Activated B cell treated with CpG ODN at 0.5 μM for 24 hours (primary cell): Measurements from ENCODE around the gene PDCD2. TPM values are rescaled to one million over a fixed set of nuclear protein-coding genes. Genes with fewer than 3 reads are reported as not detected.
A peak's percentile ranks its signal among the peaks of the same experiment; 100 is the strongest.

Source experiments
- ATAC-seq: fragments of 200-7000 bp; cut with Tn5 transposase; one replicate; pipeline ENCODE4 v1.10.0; 2021; ENCODE audit warnings: low read depth, mild to moderate bottlenecking, moderate library complexity
- CTCF ChIA-PET: fragments of 350-600 bp; sonication (Branson Sonifier 250); formaldehyde crosslinking; loops from one replicate; lab custom pipeline; 2021; ENCODE audit warnings: antibody characterized with exemption; lab: Charles Lee
- POLR2A ChIA-PET: fragments of 350-600 bp; sonication (Branson Sonifier 250); formaldehyde crosslinking; loops from one replicate; lab custom pipeline; 2021; ENCODE audit warnings: antibody characterized with exemption; lab: Charles Lee
- DNase-seq: peaks from one replicate; pipeline ENCODE4 v3.0.0; 2022
- H3K27ac Mint-ChIP-seq: one replicate; pipeline ENCODE4 v1.8.0; 2020; ENCODE audit warnings: mixed read lengths
- H3K27me3 Mint-ChIP-seq: one replicate; pipeline ENCODE4 v1.8.0; 2021; ENCODE audit warnings: mixed read lengths
- H3K36me3 Mint-ChIP-seq: one replicate; pipeline ENCODE4 v1.8.0; 2021; ENCODE audit warnings: low read depth, mixed read lengths
- H3K4me1 Mint-ChIP-seq: one replicate; pipeline ENCODE4 v1.8.0; 2021; ENCODE audit warnings: mixed read lengths
- H3K4me3 Mint-ChIP-seq: one replicate; pipeline ENCODE4 v1.8.0; 2020; ENCODE audit warnings: mild to moderate bottlenecking, mixed read lengths
- H3K9me3 Mint-ChIP-seq: one replicate; pipeline ENCODE4 v1.8.0; 2020; ENCODE audit warnings: mixed read lengths
- CTCF ChIP-seq: fragments of 200-600 bp; IDR thresholded peaks from one replicate; pipeline ENCODE4 v1.8.0; 2022; ENCODE audit warnings: antibody characterized with exemption, mild to moderate bottlenecking
- intact Hi-C: fragments of 100-400 bp; cut with micrococcal nuclease; formaldehyde crosslinking; loops from one replicate; pipeline ENCODE4 v1.15.1; 2024
- total RNA-seq: library from RNA; stranded (reverse); gene quantifications from 2 replicates; pipeline ENCODE4 v1.2.3, GENCODE V29; 2022

PDCD2 gene
- total RNA-seq, 1 donor from 2014 or later = 90.8 TPM

- intact Hi-C loops = no loop called here
- no peak for TF ChIP-seq CTCF
- DNase-seq (no peak), ATAC-seq (no peak)
- no peaks in the 10 kb centered on the region for H3K4me1 Mint-ChIP-seq
- H3K27me3 Mint-ChIP-seq = peaks cover 19% of the 10 kb centered on the region
- H3K4me3 Mint-ChIP-seq = no peak overlapping the region
- H3K9me3 Mint-ChIP-seq = peaks cover 11% of the 10 kb centered on the region
- ChIA-PET CTCF (no interaction called here), POLR2A (no interaction called here)
- peaks cover 3% of the 10 kb centered on the region for H3K36me3 Mint-ChIP-seq
- H3K27ac Mint-ChIP-seq = no peak overlapping the region
These were observed 12.8 kb upstream of the PDCD2 start for GRCh38 chr6:170597278-170597677.

GRCh38 chr6:170596426-170596825, 12.0 kb upstream of the PDCD2 start:
- no peak overlapping the region for H3K27ac Mint-ChIP-seq
- ATAC-seq = no peak
- peaks cover 4% of the 10 kb centered on the region for H3K36me3 Mint-ChIP-seq
- POLR2A ChIA-PET = no interaction called here
- TF ChIP-seq CTCF = no peak
- no peak overlapping the region for H3K4me3 Mint-ChIP-seq
- DNase-seq = no peak
- intact Hi-C loops = no loop called here
- H3K9me3 Mint-ChIP-seq = peaks cover 19% of the 10 kb centered on the region
- CTCF ChIA-PET = no interaction called here
- peaks cover 22% of the 10 kb centered on the region for H3K27me3 Mint-ChIP-seq
- no peaks in the 10 kb centered on the region for H3K4me1 Mint-ChIP-seq

- no peak for ATAC-seq
- no peaks in the 10 kb centered on the region for H3K4me1 Mint-ChIP-seq
- peaks cover 20% of the 10 kb centered on the region for H3K27me3 Mint-ChIP-seq
- DNase-seq = no peak
- TF ChIP-seq CTCF = no peak
- H3K27ac Mint-ChIP-seq = no peak overlapping the region
- peaks cover 31% of the 10 kb centered on the region for H3K9me3 Mint-ChIP-seq
- peaks cover 7% of the 10 kb centered on the region for H3K36me3 Mint-ChIP-seq
- ChIA-PET CTCF (no interaction called here), POLR2A (no interaction called here)
- intact Hi-C loops = no loop called here
- no peak overlapping the region for H3K4me3 Mint-ChIP-seq
These were observed 6.3 kb upstream of the PDCD2 start for GRCh38 chr6:170590725-170591124.

DNA sequence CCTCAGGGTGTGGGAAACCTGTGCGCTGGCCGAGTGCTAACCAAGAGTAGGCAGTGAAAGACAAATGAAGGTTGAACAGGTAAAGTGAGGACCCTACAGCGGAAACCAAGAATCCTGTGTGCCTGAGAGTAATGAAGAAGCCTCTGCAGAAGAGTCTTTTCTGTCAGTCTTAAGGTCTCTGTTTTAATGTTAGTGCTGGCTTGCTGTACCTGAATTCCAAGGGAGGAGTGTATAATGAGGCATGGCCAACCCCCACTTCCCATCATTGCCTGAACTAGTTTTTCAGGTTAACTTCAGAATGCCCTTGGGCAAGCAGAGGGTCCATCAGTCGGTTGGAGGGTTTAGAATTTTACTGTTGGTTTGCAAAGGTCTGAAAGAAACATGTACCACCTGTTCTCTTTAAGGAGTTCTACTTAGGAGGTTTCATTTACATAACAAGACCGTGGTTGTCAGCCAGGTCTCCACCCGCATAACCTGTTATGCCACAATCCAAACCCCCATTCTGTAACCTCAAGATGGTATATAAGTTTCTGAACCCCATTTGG, 589 bp upstream of the PDCD2 start:
- DNase-seq (no peak), ATAC-seq (no peak)
- H3K27ac Mint-ChIP-seq = peak overlapping the region; percentile 94
- ChIA-PET POLR2A (interaction anchor here (1.1 to 2.0 kb wide), 3 partner anchors 32 to 883 kb away, joined by 3 to 40 read pairs (median 4); partner anchors contain the start of genes C6orf120, PSMB1, TBP and WDR27), CTCF (interaction anchor here (1.1 to 1.3 kb wide), 2 partner anchors 26 to 31 kb away, joined by 3 to 10 read pairs; partner anchors contain the start of genes PSMB1 and TBP)
- H3K4me1 Mint-ChIP-seq = peaks cover 20% of the 10 kb centered on the region
- intact Hi-C loops = loop anchor here (1.0 to 10.0 kb wide), 5 partner anchors 31 to 883 kb away; partner anchors contain the start of genes C6orf120, DYNLT2, ERMARD and FAM120B
- H3K9me3 Mint-ChIP-seq = no peaks in the 10 kb centered on the region
- peaks cover 4% of the 10 kb centered on the region for H3K27me3 Mint-ChIP-seq
- H3K4me3 Mint-ChIP-seq = peak overlapping the region; percentile 98
- no peak for TF ChIP-seq CTCF
- peaks cover 38% of the 10 kb centered on the region for H3K36me3 Mint-ChIP-seq

DNA sequence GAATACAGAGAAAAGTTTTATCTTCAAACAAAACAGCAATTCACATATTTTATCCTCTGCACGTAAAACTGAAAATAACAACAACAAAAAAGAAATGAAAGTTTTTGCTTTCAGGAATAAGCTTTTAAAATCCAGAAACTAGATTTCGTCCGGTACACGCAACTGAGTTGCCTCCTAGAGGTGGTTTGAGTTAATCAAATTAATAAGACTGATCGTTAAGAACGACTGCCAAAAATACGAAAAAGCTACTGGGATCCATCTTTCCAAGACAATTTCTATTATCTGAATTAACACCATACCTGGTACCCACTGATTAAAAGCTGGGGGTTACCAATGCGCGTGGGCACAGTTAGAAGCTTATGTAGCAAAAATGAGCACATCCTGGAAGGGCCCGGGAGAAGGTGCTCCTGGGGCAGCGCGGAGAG, 669 bp downstream of the PDCD2 start:
- Mint-ChIP-seq H3K27ac (peak overlapping the region; percentile 90), H3K27me3 (no peaks in the 10 kb centered on the region), H3K4me3 (peak overlapping the region; percentile 98), H3K4me1 (peaks cover 20% of the 10 kb centered on the region), H3K36me3 (peaks cover 48% of the 10 kb centered on the region), H3K9me3 (no peaks in the 10 kb centered on the region)
- DNase-seq (no peak), ATAC-seq (no peak)
- ChIA-PET POLR2A (interaction anchor here (0.7 to 2.0 kb wide), 6 partner anchors 15 to 882 kb away, joined by 3 to 40 read pairs (median 6); partner anchors contain the start of genes C6orf120, DYNLT2, ERMARD and PSMB1), CTCF (interaction anchor here (1.1 to 1.3 kb wide), 2 partner anchors 25 to 30 kb away, joined by 3 to 10 read pairs; partner anchors contain the start of genes PSMB1 and TBP)
- intact Hi-C loops = loop anchor here (1.0 to 10.0 kb wide), 5 partner anchors 29 to 881 kb away; partner anchors contain the start of genes C6orf120, DYNLT2, ERMARD and FAM120B
- no peak for TF ChIP-seq CTCF
